ENCODE measurements around the gene POLR1E.
"Not testable (repeated sequence)": the region's sequence is repeated elsewhere in the genome, so short reads cannot be mapped to it uniquely, and the experiment has no call there.

GRCh38 chr9:37514415-37514814 is 28.7 kb downstream of the POLR1E start:
- TF ChIP-seq RFX5 (IDR thresholded peaks at IDR 0.05; ENCODE audit: borderline replicate concordance, low read depth, low read length); POLR2A (IDR thresholded peaks at IDR 0.05; ENCODE audit: control extremely low read depth in 1 of 2, low read depth in 2 of 2, low read length in 2 of 2); CBX5 (IDR thresholded peaks at IDR 0.05; ENCODE audit: low read depth, low read length); CTCF (IDR thresholded peaks at IDR 0.05; ENCODE audit: control extremely low read depth in 1 of 3, insufficient read depth in 1 of 3, low read depth in 1 of 3, low read length in 3 of 3); NRF1 (IDR thresholded peaks at IDR 0.05; ENCODE audit: low read depth, low read length): not testable (repeated sequence)

Data from H1 (cell line).